ENCODE results near the gene CALML6. TPM values are rescaled to one million over a fixed set of nuclear protein-coding genes. Genes with fewer than 3 reads are reported as not detected.

CALML6 gene
- total RNA-seq, 1 experiment from 2014 or later = 0.28 TPM

- Histone ChIP-seq H3K27ac (ENCODE audit: low read depth, low read length, poor library complexity, severe bottlenecking) (no peak overlapping the region), H3K4me1 (ENCODE audit: insufficient read depth, low read length, poor library complexity, severe bottlenecking) (peaks cover 26% of the 10 kb centered on the region), H3K27me3 (replicated peaks; ENCODE audit: insufficient read depth, low read depth, low read length, poor library complexity) (no peaks in the 10 kb centered on the region), H3K4me3 (ENCODE audit: low read depth, low read length, poor library complexity, severe bottlenecking) (no peak overlapping the region), H3K36me3 (ENCODE audit: insufficient read depth, low read length, poor library complexity, severe bottlenecking) (no peaks in the 10 kb centered on the region), H3K9me3 (ENCODE audit: low read depth, low read length, poor library complexity, severe bottlenecking) (no peaks in the 10 kb centered on the region)
- no TSS peak for BruUV-seq (replicated peaks)
- no peak for DNase-seq (ENCODE audit: low spot score)
- intact Hi-C loops (cut with micrococcal nuclease; ENCODE audit: unreplicated experiment) = no loop called here
- ChIA-PET POLR2A (ENCODE audit: low non-redundant PET) (no interaction called here), CTCF (no interaction called here)
- TF ChIP-seq EZH2 (IDR thresholded peaks at IDR 0.05; ENCODE audit: borderline replicate concordance, low read depth, low read length, poor library complexity, severe bottlenecking) (no peak), CTCF (conservative IDR thresholded peaks at IDR 0.05; ENCODE audit: low read depth, low read length) (no peak)
Measured at GRCh38 chr1:1893997-1894353, 21.1 kb upstream of the CALML6 start.

GRCh38 chr1:1894354-1895059, 20.6 kb upstream of the CALML6 start:
- Histone ChIP-seq H3K9me3 (ENCODE audit: low read depth, low read length, poor library complexity, severe bottlenecking) (no peaks in the 10 kb centered on the region), H3K36me3 (ENCODE audit: insufficient read depth, low read length, poor library complexity, severe bottlenecking) (no peaks in the 10 kb centered on the region), H3K27ac (ENCODE audit: low read depth, low read length, poor library complexity, severe bottlenecking) (peak overlapping the region; percentile 37), H3K27me3 (replicated peaks; ENCODE audit: insufficient read depth, low read depth, low read length, poor library complexity) (no peaks in the 10 kb centered on the region), H3K4me1 (ENCODE audit: insufficient read depth, low read length, poor library complexity, severe bottlenecking) (peaks cover 22% of the 10 kb centered on the region), H3K4me3 (ENCODE audit: low read depth, low read length, poor library complexity, severe bottlenecking) (no peak overlapping the region)
- intact Hi-C loops (cut with micrococcal nuclease; ENCODE audit: unreplicated experiment) = no loop called here
- CTCF ChIA-PET = no interaction called here
- POLR2A ChIA-PET (ENCODE audit: low non-redundant PET) = no interaction called here
- TF ChIP-seq EZH2 (IDR thresholded peaks at IDR 0.05; ENCODE audit: borderline replicate concordance, low read depth, low read length, poor library complexity, severe bottlenecking) (no peak), CTCF (conservative IDR thresholded peaks at IDR 0.05; ENCODE audit: low read depth, low read length) (no peak)
- no TSS peak for BruUV-seq (replicated peaks)
- DNase-seq (ENCODE audit: low spot score) = peak; percentile 47

GRCh38 chr1:1895060-1895418, 20.0 kb upstream of the CALML6 start:
- no peak overlapping the region for H3K4me3 ChIP-seq (ENCODE audit: low read depth, low read length, poor library complexity, severe bottlenecking)
- POLR2A ChIA-PET (ENCODE audit: low non-redundant PET) = no interaction called here
- peak overlapping the region; percentile 37 for H3K27ac ChIP-seq (ENCODE audit: low read depth, low read length, poor library complexity, severe bottlenecking)
- intact Hi-C loops (cut with micrococcal nuclease; ENCODE audit: unreplicated experiment) = no loop called here
- H3K27me3 ChIP-seq (replicated peaks; ENCODE audit: insufficient read depth, low read depth, low read length, poor library complexity) = no peaks in the 10 kb centered on the region
- no TSS peak for BruUV-seq (replicated peaks)
- peaks cover 22% of the 10 kb centered on the region for H3K4me1 ChIP-seq (ENCODE audit: insufficient read depth, low read length, poor library complexity, severe bottlenecking)
- CTCF ChIA-PET = no interaction called here
- no peak for DNase-seq (ENCODE audit: low spot score)
- no peaks in the 10 kb centered on the region for H3K9me3 ChIP-seq (ENCODE audit: low read depth, low read length, poor library complexity, severe bottlenecking)
- H3K36me3 ChIP-seq (ENCODE audit: insufficient read depth, low read length, poor library complexity, severe bottlenecking) = no peaks in the 10 kb centered on the region
- TF ChIP-seq EZH2 (IDR thresholded peaks at IDR 0.05; ENCODE audit: borderline replicate concordance, low read depth, low read length, poor library complexity, severe bottlenecking) (no peak), CTCF (conservative IDR thresholded peaks at IDR 0.05; ENCODE audit: low read depth, low read length) (no peak)
